ENCODE measurements around the gene SEMA4B. TPM values are rescaled to one million over a fixed set of nuclear protein-coding genes. Genes with fewer than 3 reads are reported as not detected.
A peak's percentile ranks its signal among the peaks of the same experiment; 100 is the strongest.

Gene SEMA4B
- total and polyA plus RNA-seq, 2 experiments from 2014 or later = 16.7 to 48.2 TPM

DNA sequence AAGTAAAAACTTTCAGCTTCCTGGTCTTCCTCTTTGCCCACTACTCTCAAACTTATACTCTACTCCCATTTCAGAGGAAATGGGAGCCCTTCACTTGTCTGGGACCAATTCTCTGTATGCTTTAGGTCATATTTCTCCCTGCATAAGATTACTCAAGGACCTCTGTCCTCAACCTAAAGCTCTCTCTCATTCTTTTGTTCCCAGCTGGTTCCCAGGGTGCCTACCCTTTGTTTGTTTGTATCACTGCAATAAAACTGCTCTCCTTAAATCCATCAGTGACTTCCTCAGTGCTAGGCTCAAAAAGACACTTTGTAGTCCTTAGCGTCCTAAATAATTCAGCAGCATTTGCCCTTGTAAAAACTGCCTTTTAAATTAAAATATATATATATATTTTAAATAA, 67.3 kb downstream of the SEMA4B start:
- H3K79me2 ChIP-seq (replicated peaks; ENCODE audit: insufficient read depth) = peaks cover 71% of the 10 kb centered on the region
- peaks cover 39% of the 10 kb centered on the region for H4K20me1 ChIP-seq (replicated peaks; ENCODE audit: insufficient read depth)
- H3F3A ChIP-seq (replicated peaks; ENCODE audit: low read depth) = peaks cover 25% of the 10 kb centered on the region
- H3K36me3 ChIP-seq (ENCODE audit: insufficient read depth) = peaks cover 20% of the 10 kb centered on the region
- H3K9me2 ChIP-seq (ENCODE audit: insufficient read depth) = no peaks in the 10 kb centered on the region
- peak overlapping the region; percentile 61 for H3K4me3 Mint-ChIP-seq
- peaks cover 20% of the 10 kb centered on the region for H3K4me1 ChIP-seq (ENCODE audit: insufficient read depth)
- H3K27me3 Mint-ChIP-seq (ENCODE audit: insufficient read depth, low read depth, poor library complexity) = peaks cover 16% of the 10 kb centered on the region
- H3K4me2 ChIP-seq = peak overlapping the region; percentile 89
- H3K36me3 Mint-ChIP-seq (ENCODE audit: low read depth) = peaks cover 69% of the 10 kb centered on the region
- no peak overlapping the region for H2AFZ ChIP-seq
- no peaks in the 10 kb centered on the region for H3K27me3 ChIP-seq (ENCODE audit: insufficient read depth)
- no peaks in the 10 kb centered on the region for H3K9me3 Mint-ChIP-seq
- H3K27ac ChIP-seq (ENCODE audit: low read depth) = peak overlapping the region; percentile 51; the same call in 1 of the 2 replicates
- peak overlapping the region; percentile 28 for H3K27ac Mint-ChIP-seq
- TF ChIP-seq EZH2 (IDR thresholded peaks at IDR 0.05; ENCODE audit: low read depth, unreplicated experiment) (no peak), STAT1 (IDR thresholded peaks at IDR 0.05; ENCODE audit: unreplicated experiment) (no peak), POLR2AphosphoS5 (IDR thresholded peaks at IDR 0.05; ENCODE audit: low read depth) (no peak), JUNB (IDR thresholded peaks at IDR 0.05; ENCODE audit: unreplicated experiment) (no peak), EZH2phosphoT487 (IDR thresholded peaks at IDR 0.05; ENCODE audit: unreplicated experiment) (no peak), ZNF331 (CRISPR knock-in tag; IDR thresholded peaks at IDR 0.05; ENCODE audit: low read depth) (no peak), CREB1 (CRISPR knock-in tag; IDR thresholded peaks at IDR 0.05; ENCODE audit: low read depth) (no peak), ZNF114 (CRISPR knock-in tag; IDR thresholded peaks at IDR 0.05) (no peak), NANOG (IDR thresholded peaks at IDR 0.05; ENCODE audit: borderline replicate concordance) (no peak), ZNF462 (CRISPR knock-in tag; IDR thresholded peaks at IDR 0.05) (no peak), REST (IDR thresholded peaks at IDR 0.05; ENCODE audit: unreplicated experiment) (no peak)
- TF ChIP-seq, protein P1, sequence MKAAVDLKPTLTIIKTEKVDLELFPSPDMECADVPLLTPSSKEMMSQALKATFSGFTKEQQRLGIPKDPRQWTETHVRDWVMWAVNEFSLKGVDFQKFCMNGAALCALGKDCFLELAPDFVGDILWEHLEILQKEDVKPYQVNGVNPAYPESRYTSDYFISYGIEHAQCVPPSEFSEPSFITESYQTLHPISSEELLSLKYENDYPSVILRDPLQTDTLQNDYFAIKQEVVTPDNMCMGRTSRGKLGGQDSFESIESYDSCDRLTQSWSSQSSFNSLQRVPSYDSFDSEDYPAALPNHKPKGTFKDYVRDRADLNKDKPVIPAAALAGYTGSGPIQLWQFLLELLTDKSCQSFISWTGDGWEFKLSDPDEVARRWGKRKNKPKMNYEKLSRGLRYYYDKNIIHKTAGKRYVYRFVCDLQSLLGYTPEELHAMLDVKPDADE (IDR thresholded peaks at IDR 0.05) = no peak
- TF ChIP-seq, protein P2, sequence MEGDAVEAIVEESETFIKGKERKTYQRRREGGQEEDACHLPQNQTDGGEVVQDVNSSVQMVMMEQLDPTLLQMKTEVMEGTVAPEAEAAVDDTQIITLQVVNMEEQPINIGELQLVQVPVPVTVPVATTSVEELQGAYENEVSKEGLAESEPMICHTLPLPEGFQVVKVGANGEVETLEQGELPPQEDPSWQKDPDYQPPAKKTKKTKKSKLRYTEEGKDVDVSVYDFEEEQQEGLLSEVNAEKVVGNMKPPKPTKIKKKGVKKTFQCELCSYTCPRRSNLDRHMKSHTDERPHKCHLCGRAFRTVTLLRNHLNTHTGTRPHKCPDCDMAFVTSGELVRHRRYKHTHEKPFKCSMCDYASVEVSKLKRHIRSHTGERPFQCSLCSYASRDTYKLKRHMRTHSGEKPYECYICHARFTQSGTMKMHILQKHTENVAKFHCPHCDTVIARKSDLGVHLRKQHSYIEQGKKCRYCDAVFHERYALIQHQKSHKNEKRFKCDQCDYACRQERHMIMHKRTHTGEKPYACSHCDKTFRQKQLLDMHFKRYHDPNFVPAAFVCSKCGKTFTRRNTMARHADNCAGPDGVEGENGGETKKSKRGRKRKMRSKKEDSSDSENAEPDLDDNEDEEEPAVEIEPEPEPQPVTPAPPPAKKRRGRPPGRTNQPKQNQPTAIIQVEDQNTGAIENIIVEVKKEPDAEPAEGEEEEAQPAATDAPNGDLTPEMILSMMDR (conservative IDR thresholded peaks at IDR 0.05; ENCODE audit: low read depth in 2 of 2) = no peak
- ATAC-seq (no peak), DNase-seq (ENCODE audit: low spot score) (peak; percentile 34)
- peaks cover 28% of the 10 kb centered on the region for H3K4me1 Mint-ChIP-seq
- peak overlapping the region; percentile 76; the same call in 1 of the 2 replicates for H3K4me3 ChIP-seq

Data from GM23338 (cell line).